Measurements from ENCODE around the gene CNTNAP2. TPM values are rescaled to one million over a fixed set of nuclear protein-coding genes. Genes with fewer than 3 reads are reported as not detected.

CNTNAP2 gene
- total RNA-seq, 4 donors from 2014 or later = 0.91 to 16.0 TPM; not detected in 2

- Histone ChIP-seq H3K27ac (no peak overlapping the region), H3K36me3 (no peaks in the 10 kb centered on the region), H3K9me3 (no peaks in the 10 kb centered on the region), H3K4me3 (no peak overlapping the region), H3K4me1 (no peaks in the 10 kb centered on the region), H3K27me3 (no peaks in the 10 kb centered on the region)
- intact Hi-C loops (cut with DNase I; ENCODE audit: low total_unique reads) = no loop called here
- no peak for DNase-seq
- TF ChIP-seq CTCF (IDR thresholded peaks at IDR 0.05) = no peak
- no peak for TF ChIP-seq POLR2A (IDR thresholded peaks at IDR 0.05)
Measured at GRCh38 chr7:147296201-147296600, 1179.6 kb downstream of the CNTNAP2 start.

- DNase-seq = no peak
- no peaks in the 10 kb centered on the region for H3K36me3 ChIP-seq
- H3K27me3 ChIP-seq = no peaks in the 10 kb centered on the region
- H3K27ac ChIP-seq = no peak overlapping the region
- no peaks in the 10 kb centered on the region for H3K4me1 ChIP-seq
- H3K4me3 ChIP-seq = no peak overlapping the region
- TF ChIP-seq CTCF (IDR thresholded peaks at IDR 0.05) = no peak
- no peak for TF ChIP-seq POLR2A (IDR thresholded peaks at IDR 0.05)
- H3K9me3 ChIP-seq = no peaks in the 10 kb centered on the region
- intact Hi-C loops (cut with DNase I; ENCODE audit: low total_unique reads) = no loop called here
Measured at GRCh38 chr7:147296986-147297385, 1180.4 kb downstream of the CNTNAP2 start.

- TF ChIP-seq CTCF (IDR thresholded peaks at IDR 0.05) = no peak
- TF ChIP-seq POLR2A (IDR thresholded peaks at IDR 0.05) = no peak
Measured at GRCh38 chr7:147298611-147299043, 1182.0 kb downstream of the CNTNAP2 start.

GRCh38 chr7:147300293-147300692 is 1183.7 kb downstream of the CNTNAP2 start:
- H3K36me3 ChIP-seq = no peaks in the 10 kb centered on the region
- intact Hi-C loops (cut with DNase I; ENCODE audit: low total_unique reads) = no loop called here
- TF ChIP-seq POLR2A (IDR thresholded peaks at IDR 0.05) (no peak), CTCF (IDR thresholded peaks at IDR 0.05) (no peak)
- no peaks in the 10 kb centered on the region for H3K9me3 ChIP-seq
- no peaks in the 10 kb centered on the region for H3K4me1 ChIP-seq
- no peak for DNase-seq
- no peaks in the 10 kb centered on the region for H3K27me3 ChIP-seq
- no peak overlapping the region for H3K4me3 ChIP-seq
- H3K27ac ChIP-seq = no peak overlapping the region

More at GRCh38 chr7:147298611-147299043, 1182.0 kb downstream of the CNTNAP2 start:
- no peak for DNase-seq
- Histone ChIP-seq H3K4me1 (no peaks in the 10 kb centered on the region), H3K27ac (no peak overlapping the region), H3K9me3 (no peaks in the 10 kb centered on the region), H3K4me3 (no peak overlapping the region), H3K36me3 (no peaks in the 10 kb centered on the region), H3K27me3 (no peaks in the 10 kb centered on the region)
- intact Hi-C loops (cut with DNase I; ENCODE audit: low total_unique reads) = no loop called here

- no peak overlapping the region for H3K27ac ChIP-seq
- H3K4me3 ChIP-seq = no peak overlapping the region
- intact Hi-C loops (cut with DNase I; ENCODE audit: low total_unique reads) = no loop called here
- H3K4me1 ChIP-seq = no peaks in the 10 kb centered on the region
- no peak for DNase-seq
- no peaks in the 10 kb centered on the region for H3K9me3 ChIP-seq
- no peak for TF ChIP-seq POLR2A (IDR thresholded peaks at IDR 0.05)
- no peak for TF ChIP-seq CTCF (IDR thresholded peaks at IDR 0.05)
- H3K36me3 ChIP-seq = no peaks in the 10 kb centered on the region
- no peaks in the 10 kb centered on the region for H3K27me3 ChIP-seq
Measured at GRCh38 chr7:147304376-147304775, 1187.8 kb downstream of the CNTNAP2 start.

Data from uterus (tissue), 4 donors.